Retina (tissue), 1 donor: ENCODE data around the gene IL4R.

Experiments
- DNase-seq: peaks from one replicate; pipeline ENCODE4 v3.0.0-alpha.2; 2016

IL4R gene

GRCh38 chr16:27363246-27363632, 49.5 kb downstream of the IL4R start:
- no peak for DNase-seq

GRCh38 chr16:27363797-27364196, 50.0 kb downstream of the IL4R start:
- DNase-seq: no peak

GRCh38 chr16:27364493-27365141, 50.8 kb downstream of the IL4R start:
- no peak for DNase-seq

DNA sequence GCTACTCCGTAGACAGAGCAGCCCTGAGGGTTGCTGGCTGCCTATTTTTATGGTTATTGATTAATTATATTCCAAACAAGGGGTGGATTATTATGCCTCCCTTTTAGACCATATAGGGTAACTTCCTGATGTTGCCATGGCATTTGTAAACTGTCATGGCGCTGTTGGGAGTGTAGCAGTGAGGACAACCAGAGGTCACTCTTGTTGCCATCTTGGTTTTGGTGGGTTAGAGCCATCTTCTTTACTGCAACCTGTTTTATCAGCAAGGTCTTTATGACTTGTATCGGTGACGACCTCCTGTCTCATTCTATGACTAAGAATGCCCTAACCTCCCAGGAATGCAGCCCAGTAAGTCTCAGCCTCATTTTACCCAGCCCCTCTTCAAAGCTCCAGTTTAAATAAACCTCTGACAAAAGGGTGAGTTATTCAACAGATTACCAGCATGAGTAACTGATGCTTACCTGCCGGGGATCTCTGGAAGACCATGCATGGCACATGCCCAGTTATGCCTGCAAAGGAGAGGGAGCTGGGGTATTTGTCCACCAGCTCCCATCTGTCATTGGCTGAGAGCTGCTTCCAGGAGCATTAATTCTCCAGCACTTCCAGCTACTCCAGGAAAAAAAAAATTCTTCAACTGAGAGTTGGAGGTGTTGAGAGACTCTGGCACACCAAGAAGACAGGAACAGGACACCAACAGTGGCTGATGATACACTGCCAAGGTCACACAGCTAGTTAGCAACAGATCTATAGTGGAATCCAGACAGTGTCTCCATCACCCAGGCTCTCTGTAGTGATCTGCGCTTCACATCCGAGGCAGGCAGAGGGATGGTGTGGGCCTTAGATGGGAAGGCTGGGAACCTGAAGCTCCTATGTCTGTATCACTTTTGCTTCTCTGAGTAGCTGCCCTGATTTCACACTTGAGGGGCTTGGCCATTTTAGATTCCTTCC, 51.6 kb downstream of the IL4R start:
- no peak for DNase-seq

GRCh38 chr16:27366687-27367460, 53.1 kb downstream of the IL4R start:
- no peak for DNase-seq

DNA sequence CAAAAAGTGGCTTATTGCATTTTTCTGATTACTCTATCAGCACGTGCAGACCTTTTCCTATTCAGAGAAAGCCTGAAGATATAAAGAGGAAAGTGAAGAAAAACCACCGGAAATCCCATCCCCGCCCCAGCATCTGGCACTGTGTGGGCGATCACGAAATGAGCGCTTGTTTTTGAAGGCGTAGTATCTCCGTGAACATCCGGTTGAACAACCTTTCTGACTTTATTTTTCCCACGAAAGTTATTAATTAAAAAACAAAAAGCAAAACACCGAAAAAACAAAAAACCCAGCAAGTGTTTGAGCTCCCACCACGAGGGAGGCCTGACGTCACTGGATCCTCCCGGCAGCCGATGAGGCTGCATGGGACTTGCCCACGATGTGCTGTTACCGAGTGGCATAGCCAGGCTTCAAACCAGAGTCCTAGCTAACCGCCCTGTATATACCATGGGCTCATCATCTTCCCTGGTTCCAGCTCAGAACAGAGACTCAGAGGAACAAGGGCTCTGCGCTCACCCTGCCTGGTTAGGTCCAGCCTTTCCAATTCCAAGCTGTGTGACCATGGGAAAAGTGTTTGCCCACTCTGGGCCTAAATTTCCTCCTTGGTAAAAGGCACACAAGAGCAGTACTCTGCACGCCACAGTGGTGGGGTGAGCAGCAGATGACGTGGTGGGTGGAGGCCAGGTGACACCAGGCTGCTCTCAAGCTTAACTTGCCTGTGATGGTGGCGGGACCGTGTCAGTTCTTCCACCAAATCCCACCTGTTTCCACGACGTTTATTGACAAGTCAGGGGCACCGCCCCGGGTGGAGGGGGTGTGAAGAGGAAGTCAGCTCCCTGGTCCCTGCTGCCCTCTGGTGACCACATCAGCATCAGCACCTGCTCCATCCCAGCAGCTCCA, 53.9 kb downstream of the IL4R start:
- DNase-seq: peak; percentile 35

- DNase-seq: no peak
Observed at GRCh38 chr16:27368358-27368722, 54.6 kb downstream of the IL4R start.

DNA sequence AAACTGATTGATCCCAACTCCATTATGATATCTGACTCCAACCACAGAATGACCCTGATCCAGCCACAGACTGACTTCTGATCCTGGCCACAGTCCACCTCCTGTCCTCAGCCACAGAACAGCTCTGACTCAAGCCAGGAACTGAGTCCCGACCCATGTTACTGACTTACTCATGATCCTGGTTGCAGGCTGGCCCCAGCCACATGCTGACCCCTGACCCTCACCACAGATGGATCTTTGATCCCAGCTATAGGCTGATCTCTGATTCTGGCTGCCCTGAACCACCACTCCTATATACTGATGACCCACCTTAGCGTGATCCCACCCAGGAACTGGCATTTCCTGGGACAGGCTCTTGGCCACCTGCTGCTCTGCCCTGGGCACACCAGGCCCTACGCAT, 56.0 kb downstream of the IL4R start:
- DNase-seq: no peak

DNA sequence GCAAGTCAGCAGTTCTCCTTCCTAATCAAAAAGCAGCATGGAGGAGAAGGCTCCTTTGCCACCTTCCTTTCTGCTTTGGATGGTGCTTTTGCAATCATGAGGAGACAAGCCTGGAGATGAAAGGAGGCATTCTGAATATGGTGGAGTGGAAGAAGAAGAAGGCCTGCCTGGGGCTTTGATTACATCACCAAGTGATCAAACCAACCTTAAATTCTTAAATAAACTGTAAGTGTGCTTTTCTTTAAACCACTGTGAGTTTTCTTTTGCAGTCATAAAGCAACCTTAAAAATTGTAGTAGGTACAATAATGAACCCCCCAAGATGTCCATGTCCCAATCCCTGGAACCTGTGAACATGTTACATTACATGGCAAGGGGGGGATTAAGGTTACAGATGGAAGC, 56.5 kb downstream of the IL4R start:
- DNase-seq: no peak

DNA sequence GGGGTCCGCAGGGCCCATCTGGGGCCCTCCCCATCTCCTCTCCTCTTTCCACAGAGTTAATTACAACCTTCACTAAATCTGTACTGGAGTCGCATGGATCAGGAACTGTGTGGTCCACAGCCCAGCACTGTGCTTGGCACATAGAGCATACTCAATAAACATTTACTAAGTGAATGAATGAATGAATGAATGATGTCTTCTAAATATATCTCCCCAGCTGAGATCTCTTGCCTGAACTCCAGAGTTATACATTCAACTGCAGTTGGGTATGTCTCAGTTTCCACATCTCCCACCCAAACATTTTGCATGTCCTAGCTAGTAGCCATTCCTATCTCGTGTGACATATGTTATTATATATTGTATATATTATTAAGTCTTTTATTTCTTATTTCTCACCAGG, 59.5 kb downstream of the IL4R start:
- no peak for DNase-seq

DNA sequence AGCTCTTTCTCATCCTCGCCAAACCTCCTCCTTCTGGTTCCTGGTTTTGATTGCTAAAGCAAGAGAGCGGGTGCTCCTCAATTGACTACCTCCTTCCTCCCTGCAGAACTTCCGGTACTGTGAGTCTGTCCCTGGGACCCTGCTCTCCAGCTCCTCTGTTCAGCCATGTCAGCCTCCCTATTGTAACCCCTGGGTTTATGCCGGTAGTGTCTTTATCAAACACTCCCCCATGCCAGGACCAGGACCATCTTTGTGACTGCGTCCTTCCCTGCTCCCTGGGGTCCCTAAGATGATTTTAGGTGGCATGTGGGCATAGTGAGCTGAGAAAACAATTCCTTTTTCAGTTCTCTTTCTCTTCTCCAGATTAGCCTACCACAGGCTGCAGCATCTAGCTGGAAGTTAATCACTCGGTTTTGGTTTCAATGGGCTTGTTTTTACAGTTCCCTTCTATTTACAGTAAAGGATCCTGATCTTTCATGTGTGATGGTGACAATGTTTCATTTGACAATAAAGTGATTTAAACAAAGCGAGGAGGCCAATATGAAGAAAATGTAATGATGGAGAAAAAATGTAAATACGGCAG, 60.5 kb downstream of the IL4R start:
- no peak for DNase-seq

- peak; percentile 58 for DNase-seq
Observed at GRCh38 chr16:27374804-27375425, 61.1 kb downstream of the IL4R start.

DNA sequence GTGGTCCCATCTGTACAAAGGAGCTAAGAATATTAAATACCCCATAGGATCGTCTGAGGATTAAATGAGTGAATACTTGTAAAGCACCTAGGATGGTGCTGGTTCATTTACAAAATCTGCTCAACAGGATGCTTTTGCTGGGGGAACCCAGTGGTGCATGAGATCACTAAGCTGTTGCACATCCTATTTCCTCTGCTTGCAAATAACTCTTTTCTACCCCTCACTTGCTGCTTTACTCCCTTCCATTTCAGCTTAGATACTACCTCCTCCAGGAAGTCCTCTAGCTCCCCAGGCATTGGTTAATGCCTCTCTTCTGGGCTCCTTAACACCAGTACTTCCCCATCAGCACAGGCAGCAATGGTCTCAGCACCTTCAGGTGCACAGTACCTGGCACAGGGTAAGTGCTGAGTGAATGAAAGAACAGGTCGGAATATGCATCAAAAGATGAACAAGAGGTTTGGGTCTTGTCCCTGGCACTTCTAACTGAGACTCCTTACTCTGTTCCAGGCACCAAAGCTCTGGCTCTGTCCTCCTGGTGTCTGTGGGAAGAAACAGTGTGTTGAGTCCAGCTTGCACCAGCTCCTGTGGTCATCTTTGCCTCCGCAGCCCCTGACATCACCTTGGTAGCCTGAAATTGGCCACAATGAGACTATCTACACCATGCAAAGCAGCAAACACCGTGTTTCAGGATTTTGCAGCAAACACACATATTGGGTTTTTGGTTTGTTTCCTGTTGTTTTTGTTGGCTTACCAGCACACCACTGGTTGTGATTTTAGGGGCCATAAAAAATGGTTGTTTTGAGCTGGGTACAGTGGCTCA, 64.1 kb downstream of the IL4R start:
- no peak for DNase-seq

GRCh38 chr16:27378871-27379481, 65.2 kb downstream of the IL4R start:
- DNase-seq: no peak

DNA sequence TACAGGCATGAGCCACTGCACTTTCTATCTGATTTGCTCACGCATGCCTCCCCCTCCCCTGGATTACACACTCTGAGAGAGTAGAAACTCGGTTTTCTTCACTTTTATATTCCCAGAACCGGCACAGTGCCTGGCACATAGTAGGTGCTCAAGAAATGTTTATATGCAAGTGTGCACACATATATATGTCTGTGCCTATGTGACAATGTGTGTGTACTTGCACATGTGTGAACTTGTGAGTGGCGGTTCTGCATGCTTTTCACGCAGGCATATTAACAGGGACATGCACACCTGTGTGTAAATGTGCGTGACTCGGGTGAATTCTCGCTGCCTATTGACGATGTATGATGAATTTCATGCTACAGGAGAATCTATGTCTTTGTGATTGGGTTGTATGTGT, 66.1 kb downstream of the IL4R start:
- no peak for DNase-seq

DNA sequence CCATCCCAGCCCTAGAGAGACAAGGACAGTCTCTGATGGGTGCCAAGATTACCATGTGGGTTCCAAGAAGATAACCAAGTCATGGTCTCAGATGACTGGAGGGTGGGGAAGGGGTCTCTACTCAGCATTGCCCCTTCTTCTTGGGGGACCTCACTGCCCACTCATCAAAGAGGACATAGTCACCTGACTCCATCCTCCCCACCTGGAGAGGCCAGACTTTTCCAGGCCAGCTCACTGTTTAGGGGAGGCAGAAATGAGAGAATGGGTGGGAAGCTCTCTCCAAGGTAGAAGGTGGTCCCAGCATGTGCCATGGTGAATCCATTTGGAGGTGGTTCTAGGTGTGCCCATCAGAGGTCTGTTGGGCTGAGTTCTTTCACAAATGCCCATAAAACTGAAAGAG, 67.5 kb downstream of the IL4R start:
- DNase-seq: no peak

GRCh38 chr16:27381974-27382855, 68.4 kb downstream of the IL4R start:
- DNase-seq: no peak

- DNase-seq: no peak
Observed at GRCh38 chr16:27383556-27384243, 69.9 kb downstream of the IL4R start.

GRCh38 chr16:27384425-27384824, 70.7 kb downstream of the IL4R start:
- no peak for DNase-seq
